ENCODE measurements around the gene UMPS. TPM values are rescaled to one million over a fixed set of nuclear protein-coding genes. Genes with fewer than 3 reads are reported as not detected.

Gene UMPS
- total and polyA plus RNA-seq, 9 of the 15 experiments (the other 6 are each of a cell fraction or from before 2014, with no cell fraction given), result 28.9 to 91.0 (median 45.9) TPM

DNA sequence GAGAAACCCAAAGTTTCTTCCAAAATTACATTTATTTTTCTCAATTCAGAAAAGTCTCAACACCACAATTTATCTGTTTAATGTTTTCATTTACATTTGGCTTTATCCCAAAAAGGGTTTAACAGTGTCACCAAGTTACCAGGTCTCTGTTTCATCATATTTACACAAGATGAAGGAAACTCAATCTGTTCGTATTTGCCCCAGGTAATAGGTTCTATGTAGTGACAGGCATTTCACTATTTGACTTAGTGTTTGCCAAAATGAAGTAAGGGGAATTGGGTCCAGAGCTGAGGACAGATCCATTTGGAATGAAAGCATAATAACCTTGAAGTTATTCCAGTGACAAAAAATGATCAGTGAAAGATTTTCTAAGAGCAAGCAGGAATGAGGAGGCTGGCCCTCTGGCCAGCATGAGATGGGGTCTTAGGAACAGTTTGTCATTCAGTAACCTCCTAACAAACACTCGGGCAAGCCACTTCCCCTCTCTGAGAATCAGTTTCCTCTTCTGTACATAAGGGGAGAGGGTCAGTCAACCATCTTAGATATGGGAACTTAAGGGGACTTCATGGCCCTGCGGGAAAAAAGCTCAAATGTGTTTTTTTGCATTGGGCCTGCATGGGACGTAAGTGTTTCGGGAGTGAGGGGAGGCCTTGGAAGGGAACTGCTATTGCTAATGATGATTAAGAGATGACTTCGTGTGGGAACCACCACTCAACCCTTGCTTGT lies 31.8 kb downstream of the UMPS start:
- Histone ChIP-seq H3K4me3 (no peak overlapping the region), H3K27me3 (ENCODE audit: control insufficient read depth in 2 of 2, insufficient read depth in 2 of 2, low read length in 2 of 2) (no peaks in the 10 kb centered on the region), H3K9ac (ENCODE audit: insufficient read depth in 1 of 2, low read depth in 2 of 2, low read length in 2 of 2) (no peak overlapping the region), H3K9me1 (ENCODE audit: control insufficient read depth, insufficient read depth, low read length) (no peaks in the 10 kb centered on the region), H3K4me1 (replicated peaks in 1 of 2; ENCODE audit: control insufficient read depth in 2 of 2, insufficient read depth in 2 of 2, low read length in 2 of 2) (no peaks in the 10 kb centered on the region; a peak in 1 of 5 replicates), H3K36me3 (ENCODE audit: control insufficient read depth, insufficient read depth, low read length) (no peaks in the 10 kb centered on the region; the same call in 2 of the 3 replicates), H3K27ac (ENCODE audit: extremely low read depth, low read depth, low read length) (no peak overlapping the region), H4K20me1 (replicated peaks; ENCODE audit: control insufficient read depth, insufficient read depth, low read length) (no peaks in the 10 kb centered on the region), H3K4me2 (ENCODE audit: insufficient read depth, low read length) (no peak overlapping the region), H3K79me2 (ENCODE audit: control insufficient read depth, insufficient read depth, low read length) (no peaks in the 10 kb centered on the region), H3K9me3 (replicated peaks; ENCODE audit: control insufficient read depth, insufficient read depth, low read depth, low read length) (no peaks in the 10 kb centered on the region), H2AFZ (ENCODE audit: low read depth, low read length) (no peak overlapping the region)
- DNase-seq (ENCODE audit: extremely low read depth in 1 of 4, low spot score in 3 of 4) (no peak), FAIRE-seq (no peak), ATAC-seq (no peak)
- no TSS peak for BruUV-seq (replicated peaks)
- ChIA-PET POLR2A (interaction anchor here (0.6 to 0.7 kb wide), 2 partner anchors 212 to 237 kb away, joined by 3 to 4 read pairs; no protein-coding TSS in a partner anchor), CTCF (ENCODE audit: low intra/inter-chr PET ratio) (interaction anchor here (0.6 to 2.1 kb wide), 4 partner anchors 139 to 824 kb away, joined by 4 to 25 read pairs (median 6); no protein-coding TSS in a partner anchor)
- 53% methylated on average over 5 of the region's 6 CpGs for WGBS (ENCODE audit: insufficient coverage, low coverage, missing lambda C conversion rate)
- TF ChIP-seq WHSC1 (IDR thresholded peaks at IDR 0.05; ENCODE audit: low read length) (no peak), ATF1 (CRISPR knock-in tag; IDR thresholded peaks at IDR 0.05) (no peak), ATF1 (tag; IDR thresholded peaks at IDR 0.05) (no peak), ZSCAN29 (IDR thresholded peaks at IDR 0.05) (no peak), ZC3H4 (CRISPR knock-in tag; IDR thresholded peaks at IDR 0.05; ENCODE audit: borderline replicate concordance) (no peak), NFYB (IDR thresholded peaks at IDR 0.05; ENCODE audit: extremely low read depth, insufficient read length) (no peak), BCOR (IDR thresholded peaks at IDR 0.05) (no peak), ZNF696 (CRISPR knock-in tag; conservative IDR thresholded peaks at IDR 0.05) (no peak), DNMT1 (IDR thresholded peaks at IDR 0.05) (no peak), ZNF184 (CRISPR knock-in tag; IDR thresholded peaks at IDR 0.05) (no peak), PCBP1 (IDR thresholded peaks at IDR 0.05; ENCODE audit: low read depth, low read length, poor library complexity, severe bottlenecking) (no peak), JUND (IDR thresholded peaks at IDR 0.05; ENCODE audit: borderline replicate concordance, low read depth, low read length) (no peak), JUND (tag; IDR thresholded peaks at IDR 0.05; ENCODE audit: borderline replicate concordance, low read depth, low read length) (no peak)
- TF ChIP-seq, protein P1, sequence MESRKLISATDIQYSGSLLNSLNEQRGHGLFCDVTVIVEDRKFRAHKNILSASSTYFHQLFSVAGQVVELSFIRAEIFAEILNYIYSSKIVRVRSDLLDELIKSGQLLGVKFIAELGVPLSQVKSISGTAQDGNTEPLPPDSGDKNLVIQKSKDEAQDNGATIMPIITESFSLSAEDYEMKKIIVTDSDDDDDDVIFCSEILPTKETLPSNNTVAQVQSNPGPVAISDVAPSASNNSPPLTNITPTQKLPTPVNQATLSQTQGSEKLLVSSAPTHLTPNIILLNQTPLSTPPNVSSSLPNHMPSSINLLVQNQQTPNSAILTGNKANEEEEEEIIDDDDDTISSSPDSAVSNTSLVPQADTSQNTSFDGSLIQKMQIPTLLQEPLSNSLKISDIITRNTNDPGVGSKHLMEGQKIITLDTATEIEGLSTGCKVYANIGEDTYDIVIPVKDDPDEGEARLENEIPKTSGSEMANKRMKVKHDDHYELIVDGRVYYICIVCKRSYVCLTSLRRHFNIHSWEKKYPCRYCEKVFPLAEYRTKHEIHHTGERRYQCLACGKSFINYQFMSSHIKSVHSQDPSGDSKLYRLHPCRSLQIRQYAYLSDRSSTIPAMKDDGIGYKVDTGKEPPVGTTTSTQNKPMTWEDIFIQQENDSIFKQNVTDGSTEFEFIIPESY (CRISPR knock-in tag; IDR thresholded peaks at IDR 0.05), result no peak
- TF ChIP-seq, protein P2, sequence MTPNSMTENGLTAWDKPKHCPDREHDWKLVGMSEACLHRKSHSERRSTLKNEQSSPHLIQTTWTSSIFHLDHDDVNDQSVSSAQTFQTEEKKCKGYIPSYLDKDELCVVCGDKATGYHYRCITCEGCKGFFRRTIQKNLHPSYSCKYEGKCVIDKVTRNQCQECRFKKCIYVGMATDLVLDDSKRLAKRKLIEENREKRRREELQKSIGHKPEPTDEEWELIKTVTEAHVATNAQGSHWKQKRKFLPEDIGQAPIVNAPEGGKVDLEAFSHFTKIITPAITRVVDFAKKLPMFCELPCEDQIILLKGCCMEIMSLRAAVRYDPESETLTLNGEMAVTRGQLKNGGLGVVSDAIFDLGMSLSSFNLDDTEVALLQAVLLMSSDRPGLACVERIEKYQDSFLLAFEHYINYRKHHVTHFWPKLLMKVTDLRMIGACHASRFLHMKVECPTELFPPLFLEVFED (CRISPR knock-in tag; conservative IDR thresholded peaks at IDR 0.05), result no peak
- TF ChIP-seq, protein P3, sequence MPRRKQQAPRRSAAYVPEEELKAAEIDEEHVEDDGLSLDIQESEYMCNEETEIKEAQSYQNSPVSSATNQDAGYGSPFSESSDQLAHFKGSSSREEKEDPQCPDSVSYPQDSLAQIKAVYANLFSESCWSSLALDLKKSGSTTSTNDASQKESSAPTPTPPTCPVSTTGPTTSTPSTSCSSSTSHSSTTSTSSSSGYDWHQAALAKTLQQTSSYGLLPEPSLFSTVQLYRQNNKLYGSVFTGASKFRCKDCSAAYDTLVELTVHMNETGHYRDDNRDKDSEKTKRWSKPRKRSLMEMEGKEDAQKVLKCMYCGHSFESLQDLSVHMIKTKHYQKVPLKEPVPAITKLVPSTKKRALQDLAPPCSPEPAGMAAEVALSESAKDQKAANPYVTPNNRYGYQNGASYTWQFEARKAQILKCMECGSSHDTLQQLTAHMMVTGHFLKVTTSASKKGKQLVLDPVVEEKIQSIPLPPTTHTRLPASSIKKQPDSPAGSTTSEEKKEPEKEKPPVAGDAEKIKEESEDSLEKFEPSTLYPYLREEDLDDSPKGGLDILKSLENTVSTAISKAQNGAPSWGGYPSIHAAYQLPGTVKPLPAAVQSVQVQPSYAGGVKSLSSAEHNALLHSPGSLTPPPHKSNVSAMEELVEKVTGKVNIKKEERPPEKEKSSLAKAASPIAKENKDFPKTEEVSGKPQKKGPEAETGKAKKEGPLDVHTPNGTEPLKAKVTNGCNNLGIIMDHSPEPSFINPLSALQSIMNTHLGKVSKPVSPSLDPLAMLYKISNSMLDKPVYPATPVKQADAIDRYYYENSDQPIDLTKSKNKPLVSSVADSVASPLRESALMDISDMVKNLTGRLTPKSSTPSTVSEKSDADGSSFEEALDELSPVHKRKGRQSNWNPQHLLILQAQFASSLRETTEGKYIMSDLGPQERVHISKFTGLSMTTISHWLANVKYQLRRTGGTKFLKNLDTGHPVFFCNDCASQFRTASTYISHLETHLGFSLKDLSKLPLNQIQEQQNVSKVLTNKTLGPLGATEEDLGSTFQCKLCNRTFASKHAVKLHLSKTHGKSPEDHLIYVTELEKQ (CRISPR knock-in tag; IDR thresholded peaks at IDR 0.05), result no peak
- intact Hi-C loops (cut with micrococcal nuclease), result loop anchor here (1.0 to 10.0 kb wide), 4 partner anchors 139 to 823 kb away; no protein-coding TSS in a partner anchor
- in situ Hi-C loops (cut with MboI), result loop anchor here (5.0 to 10.0 kb wide), 2 partner anchors 140 to 823 kb away; no protein-coding TSS in a partner anchor
